K562 (cell line): ENCODE data around the gene SLC44A5. TPM values are rescaled to one million over a fixed set of nuclear protein-coding genes. Genes with fewer than 3 reads are reported as not detected.

Source experiments
- ATF3 ChIP-seq, 2 experiments: fragments of 450-650 bp in 1 of 2; sonication (generic) in 1 of 2; formaldehyde crosslinking in 1 of 2; IDR thresholded peaks in 1 of 2; conservative IDR thresholded peaks in 1 of 2; 2 replicates each; pipeline versions ENCODE4 v1.6.1 to v1.8.1; 2016 to 2023; ENCODE audit warnings: mild to moderate bottlenecking in 2 of 2, moderate library complexity in 2 of 2, inconsistent platforms in 1 of 2, missing genetic modification reagents in 1 of 2
- CUX1 ChIP-seq: fragments of 200-800 bp; sonication (Bioruptor generic); IDR thresholded peaks from 2 replicates; pipeline ENCODE4 v1.6.1; 2016; ENCODE audit warnings: missing genetic modification characterization, missing compliant biosample characterization
- ELF2 ChIP-seq: fragments of 250-450 bp; sonication (Bioruptor Pico); IDR thresholded peaks from 2 replicates; pipeline ENCODE4 v1.5.0; 2021; ENCODE audit warnings: mild to moderate bottlenecking
- ILK ChIP-seq: fragments of 450-650 bp; IDR thresholded peaks from 2 replicates; pipeline ENCODE4 v1.6.1; 2016; ENCODE audit warnings: missing genetic modification characterization, low read depth, mild to moderate bottlenecking, missing compliant biosample characterization, moderate library complexity, borderline replicate concordance
- NFE2 ChIP-seq: IDR thresholded peaks from 2 replicates; pipeline ENCODE4 v1.6.1; 2014; ENCODE audit warnings: antibody characterized with exemption, low read depth
- NR2F6 ChIP-seq: fragments of 450-650 bp; formaldehyde crosslinking; IDR thresholded peaks from 2 replicates; pipeline ENCODE4 v1.4.0; 2020; ENCODE audit warnings: mild to moderate bottlenecking
- SFPQ ChIP-seq: fragments of 200-400 bp; formaldehyde crosslinking; IDR thresholded peaks from 2 replicates; pipeline ENCODE4 v1.6.1; 2017; ENCODE audit warnings: mild to moderate bottlenecking, low read depth, low read length, moderate library complexity
- SMC3 ChIP-seq: conservative IDR thresholded peaks from 2 replicates; pipeline ENCODE4 v1.6.1; 2011; ENCODE audit warnings: low read depth, low read length, improper control_type of control experiment; ENCODE audit not compliant: insufficient read depth
- ZKSCAN8 ChIP-seq: fragments of 200-800 bp; sonication (Bioruptor generic); IDR thresholded peaks from 2 replicates; pipeline ENCODE4 v1.6.1; 2016; ENCODE audit warnings: missing genetic modification characterization, missing compliant biosample characterization
- ZNF143 ChIP-seq: sonication (generic); formaldehyde crosslinking; IDR thresholded peaks from 2 replicates; pipeline ENCODE4 v1.9.0; 2022; ENCODE audit warnings: mild to moderate bottlenecking, missing genetic modification reagents
- ZNF695 ChIP-seq: fragments of 450-650 bp; formaldehyde crosslinking; IDR thresholded peaks from 2 replicates; pipeline ENCODE4 v1.4.0; 2020; ENCODE audit warnings: mild to moderate bottlenecking, moderate library complexity
- ZNF707 ChIP-seq: fragments of 250-450 bp; sonication (Bioruptor Pico); conservative IDR thresholded peaks from 2 replicates; pipeline ENCODE4 v1.8.0; 2022; ENCODE audit warnings: inconsistent platforms, mild to moderate bottlenecking, moderate library complexity
- ZNF766 ChIP-seq: fragments of 200-800 bp; sonication (Bioruptor generic); conservative IDR thresholded peaks from 2 replicates; pipeline ENCODE4 v1.6.1; 2016; ENCODE audit warnings: missing genetic modification characterization, missing compliant biosample characterization
- polyA plus RNA-seq, 8 experiments: library from polyadenylated mRNA; depleted of rRNA in 4 of 8; stranded (reverse) in 5 of 8; unstranded in 3 of 8; fragments of >200 nt; fragmentation: Nextera tagmentation in 2 of 8; fragmentation: Illumina TruSeq in 1 of 8; extraction: Ambion mirVana in 2 of 8; extraction: Trizol in 1 of 8; gene quantifications; 2 replicates each; pipeline versions ENCODE4 v1.2.1 to v1.2.3, GENCODE V29; 2011 to 2014; ENCODE audit warnings: inconsistent platforms in 1 of 8, missing spikeins in 1 of 8
- total RNA-seq, 7 experiments: library from RNA; depleted of rRNA in 6 of 7; stranded (reverse); fragments of >200 nt in 6 of 7; fragmentation: Illumina TruSeq in 2 of 7; extraction: Trizol in 2 of 7; gene quantifications; 2 replicates each; pipeline versions ENCODE4 v1.2.1 to v1.2.3, GENCODE V29; 2011 to 2021; ENCODE audit warnings: low replicate concordance in 1 of 7
- TF ChIP-seq, protein P1 (sequence below): IDR thresholded peaks from 3 replicates; pipeline ENCODE4 v1.6.1; 2011; ENCODE audit warnings: borderline replicate concordance, mild to moderate bottlenecking, moderate library complexity; ENCODE audit not compliant: insufficient read length; ENCODE audit errors: extremely low read depth
- TF ChIP-seq, protein P2 (sequence below): fragments of 450-650 bp; IDR thresholded peaks from one replicate; pipeline ENCODE4 v1.6.1; 2018; ENCODE audit warnings: mild to moderate bottlenecking, moderate library complexity; ENCODE audit not compliant: partially characterized antibody

SLC44A5 gene
- total and polyA plus RNA-seq, 9 of the 15 experiments (the other 6 are each of a cell fraction or from before 2014, with no cell fraction given) = 1.2 to 10.1 (median 3.2) TPM

DNA sequence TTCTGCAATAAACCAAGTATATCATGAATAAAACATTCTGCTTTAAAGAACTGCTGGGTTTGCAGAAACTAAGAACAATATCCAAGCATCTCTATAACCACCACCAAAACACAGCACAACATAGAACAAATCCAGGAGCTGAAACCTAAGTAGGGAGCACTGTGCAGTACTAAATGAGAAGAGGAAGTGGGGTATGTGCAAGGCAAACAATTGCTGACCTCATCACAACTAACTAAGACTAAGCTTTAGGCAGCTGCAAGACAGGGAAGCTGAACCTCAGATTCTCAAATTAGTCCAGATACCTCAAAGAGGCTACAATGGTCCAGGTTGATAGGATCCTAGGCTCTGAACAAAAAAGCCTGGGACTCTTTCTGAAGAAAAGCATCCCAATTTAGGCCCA lies 172.6 kb downstream of the SLC44A5 start (continued):
- TF ChIP-seq SFPQ (no peak), ZNF143 (CRISPR knock-in tag) (no peak), SMC3 (no peak), ZNF766 (CRISPR knock-in tag) (no peak), ZNF695 (CRISPR knock-in tag) (no peak), CUX1 (CRISPR knock-in tag) (no peak), ATF3 (IDR thresholded peaks at IDR 0.05) (no peak; the same call in 1 of the 2 replicates), ATF3 (CRISPR knock-in tag; conservative IDR thresholded peaks at IDR 0.05) (no peak), ZNF707 (no peak), NR2F6 (no peak), ILK (no peak), ELF2 (CRISPR knock-in tag) (no peak), NFE2 (peak; percentile 20; the same call in 1 of the 2 replicates), ZKSCAN8 (CRISPR knock-in tag) (no peak)
- TF ChIP-seq, protein P1, sequence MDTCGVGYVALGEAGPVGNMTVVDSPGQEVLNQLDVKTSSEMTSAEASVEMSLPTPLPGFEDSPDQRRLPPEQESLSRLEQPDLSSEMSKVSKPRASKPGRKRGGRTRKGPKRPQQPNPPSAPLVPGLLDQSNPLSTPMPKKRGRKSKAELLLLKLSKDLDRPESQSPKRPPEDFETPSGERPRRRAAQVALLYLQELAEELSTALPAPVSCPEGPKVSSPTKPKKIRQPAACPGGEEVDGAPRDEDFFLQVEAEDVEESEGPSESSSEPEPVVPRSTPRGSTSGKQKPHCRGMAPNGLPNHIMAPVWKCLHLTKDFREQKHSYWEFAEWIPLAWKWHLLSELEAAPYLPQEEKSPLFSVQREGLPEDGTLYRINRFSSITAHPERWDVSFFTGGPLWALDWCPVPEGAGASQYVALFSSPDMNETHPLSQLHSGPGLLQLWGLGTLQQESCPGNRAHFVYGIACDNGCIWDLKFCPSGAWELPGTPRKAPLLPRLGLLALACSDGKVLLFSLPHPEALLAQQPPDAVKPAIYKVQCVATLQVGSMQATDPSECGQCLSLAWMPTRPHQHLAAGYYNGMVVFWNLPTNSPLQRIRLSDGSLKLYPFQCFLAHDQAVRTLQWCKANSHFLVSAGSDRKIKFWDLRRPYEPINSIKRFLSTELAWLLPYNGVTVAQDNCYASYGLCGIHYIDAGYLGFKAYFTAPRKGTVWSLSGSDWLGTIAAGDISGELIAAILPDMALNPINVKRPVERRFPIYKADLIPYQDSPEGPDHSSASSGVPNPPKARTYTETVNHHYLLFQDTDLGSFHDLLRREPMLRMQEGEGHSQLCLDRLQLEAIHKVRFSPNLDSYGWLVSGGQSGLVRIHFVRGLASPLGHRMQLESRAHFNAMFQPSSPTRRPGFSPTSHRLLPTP = no peak
- TF ChIP-seq, protein P2, sequence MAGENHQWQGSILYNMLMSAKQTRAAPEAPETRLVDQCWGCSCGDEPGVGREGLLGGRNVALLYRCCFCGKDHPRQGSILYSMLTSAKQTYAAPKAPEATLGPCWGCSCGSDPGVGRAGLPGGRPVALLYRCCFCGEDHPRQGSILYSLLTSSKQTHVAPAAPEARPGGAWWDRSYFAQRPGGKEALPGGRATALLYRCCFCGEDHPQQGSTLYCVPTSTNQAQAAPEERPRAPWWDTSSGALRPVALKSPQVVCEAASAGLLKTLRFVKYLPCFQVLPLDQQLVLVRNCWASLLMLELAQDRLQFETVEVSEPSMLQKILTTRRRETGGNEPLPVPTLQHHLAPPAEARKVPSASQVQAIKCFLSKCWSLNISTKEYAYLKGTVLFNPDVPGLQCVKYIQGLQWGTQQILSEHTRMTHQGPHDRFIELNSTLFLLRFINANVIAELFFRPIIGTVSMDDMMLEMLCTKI = no peak
